ENCODE measurements around the gene PSMC3IP.

Gene PSMC3IP

GRCh38 chr17:42562388-42563142, 15.0 kb downstream of the PSMC3IP start:
- H3K4me3 ChIP-seq (ENCODE audit: low read depth, low read length): peak overlapping the region; percentile 89
- peaks cover 0 to 38% of the 10 kb centered on the region in 2 experiments; a peak in 2 of 3 replicates for H3K36me3 ChIP-seq (ENCODE audit: control insufficient read depth in 2 of 2, insufficient read depth in 1 of 2, low read length in 2 of 2)
- H3K27ac ChIP-seq (ENCODE audit: extremely low read depth, low read depth, low read length): peak overlapping the region; percentile 87
- no peaks in the 10 kb centered on the region for H3K9me3 ChIP-seq (ENCODE audit: control insufficient read depth, insufficient read depth, low read depth, low read length)
- peaks cover 10% of the 10 kb centered on the region; the same call in 1 of the 2 replicates for H3K4me1 ChIP-seq (ENCODE audit: control insufficient read depth, insufficient read depth, low read length)
- ChIA-PET POLR2A (interaction anchor here (0.8 kb wide), 1 partner anchor 8 kb away, joined by 5 read pairs; no protein-coding TSS in a partner anchor), CTCF (interaction anchor here (0.6 to 1.7 kb wide), 5 partner anchors 8 to 18 kb away, joined by 3 to 4 read pairs (median 3); no protein-coding TSS in a partner anchor)
- TF ChIP-seq ZNF174 (tag by site-specific recombination; IDR thresholded peaks at IDR 0.05) (no peak), ZNF830 (tag by site-specific recombination; IDR thresholded peaks at IDR 0.05; ENCODE audit: low read depth) (no peak), ZNF600 (tag by site-specific recombination; IDR thresholded peaks at IDR 0.05) (peak; percentile 88), FEZF1 (tag by site-specific recombination; IDR thresholded peaks at IDR 0.05) (no peak), ZNF324 (tag by site-specific recombination; IDR thresholded peaks at IDR 0.05) (no peak), TRIM28 (IDR thresholded peaks at IDR 0.05; ENCODE audit: borderline replicate concordance, low read length) (no peak), ZNF121 (tag by site-specific recombination; IDR thresholded peaks at IDR 0.05) (no peak), ZNF560 (tag by site-specific recombination; IDR thresholded peaks at IDR 0.05; ENCODE audit: borderline replicate concordance) (no peak), REST (tag by site-specific recombination; IDR thresholded peaks at IDR 0.05) (no peak; the same call in 1 of the 2 replicates), BCL11A (tag by site-specific recombination; IDR thresholded peaks at IDR 0.05; ENCODE audit: low read depth) (0 out of 2 replicates have a peak, but pooled peaks have one; percentile 4), ZNF521 (tag by site-specific recombination; IDR thresholded peaks at IDR 0.05) (no peak), ZNF791 (tag by site-specific recombination; IDR thresholded peaks at IDR 0.05) (no peak)

GRCh38 chr17:42561897-42562387, 15.6 kb downstream of the PSMC3IP start, which contains the start of gene COASY:
Gene COASY (plus strand): TSS chr17:42562148. CDS start chr17:42562623, 475 bp downstream.
- H3K4me1 ChIP-seq (ENCODE audit: control insufficient read depth, insufficient read depth, low read length): peaks cover 10% of the 10 kb centered on the region; the same call in 1 of the 2 replicates
- peaks cover 0 to 38% of the 10 kb centered on the region in 2 experiments; a peak in 2 of 3 replicates for H3K36me3 ChIP-seq (ENCODE audit: control insufficient read depth in 2 of 2, insufficient read depth in 1 of 2, low read length in 2 of 2)
- peak within 1 kb of the TSS; percentile 89 for H3K4me3 ChIP-seq (ENCODE audit: low read depth, low read length)
- peak within 1 kb of the TSS; percentile 87 for H3K27ac ChIP-seq (ENCODE audit: extremely low read depth, low read depth, low read length)
- H3K9me3 ChIP-seq (ENCODE audit: control insufficient read depth, insufficient read depth, low read depth, low read length): no peaks in the 10 kb centered on the region
- ChIA-PET CTCF (interaction anchor here (0.6 to 1.7 kb wide), 2 partner anchors 13 to 19 kb away, joined by 3 to 4 read pairs; no protein-coding TSS in a partner anchor), POLR2A (no interaction called here)
- TF ChIP-seq AEBP2 (tag by site-specific recombination; IDR thresholded peaks at IDR 0.05; ENCODE audit: borderline replicate concordance) (no peak), ZBTB11 (tag by site-specific recombination; conservative IDR thresholded peaks at IDR 0.05; ENCODE audit: low read depth) (peak; percentile 93), ZNF350 (tag by site-specific recombination; IDR thresholded peaks at IDR 0.05) (no peak), REST (tag by site-specific recombination; IDR thresholded peaks at IDR 0.05) (no peak), ZNF530 (tag by site-specific recombination; IDR thresholded peaks at IDR 0.05; ENCODE audit: low read depth) (no peak), ZNF416 (tag by site-specific recombination; IDR thresholded peaks at IDR 0.05) (no peak), ZBTB1 (tag by site-specific recombination; IDR thresholded peaks at IDR 0.05) (no peak), SP3 (tag by site-specific recombination; IDR thresholded peaks at IDR 0.05) (peak; percentile 85)
